A549 (cell line): Measurements from ENCODE around the gene CLIC4.

Experiments
- BCL3 ChIP-seq: fragments of >200 bp; sonication (Bioruptor Twin); formaldehyde crosslinking; IDR thresholded peaks from 3 replicates; pipeline ENCODE4 v1.6.1; 2016
- CBX2 ChIP-seq: fragments of 200-600 bp; sonication (generic); IDR thresholded peaks from 2 replicates; pipeline ENCODE4 v1.6.1; 2016; ENCODE audit warnings: low read depth, mild to moderate bottlenecking, borderline replicate concordance
- CHD2 ChIP-seq: fragments of 150-350 bp; IDR thresholded peaks from 2 replicates; pipeline ENCODE4 v1.6.1; 2014; ENCODE audit warnings: low read length; ENCODE audit not compliant: partially characterized antibody
- EHMT2 ChIP-seq: fragments of 200-600 bp; sonication (generic); IDR thresholded peaks from 2 replicates; pipeline ENCODE4 v1.6.1; 2016; ENCODE audit warnings: antibody characterized with exemption, low read depth, mild to moderate bottlenecking, moderate library complexity
- KDM1A ChIP-seq: fragments of 200-600 bp; sonication (generic); IDR thresholded peaks from 2 replicates; pipeline ENCODE4 v1.6.1; 2016; ENCODE audit warnings: low read depth, mild to moderate bottlenecking
- MAX ChIP-seq: IDR thresholded peaks from 2 replicates; pipeline ENCODE4 v1.6.1; 2012
- RCOR1 ChIP-seq: fragments of 150-350 bp; IDR thresholded peaks from 2 replicates; pipeline ENCODE4 v1.6.1; 2014; ENCODE audit warnings: antibody characterized with exemption, low read length, low read depth
- SREBF2 ChIP-seq: fragments of 450-650 bp; IDR thresholded peaks from 2 replicates; pipeline ENCODE4 v1.6.1; 2014; ENCODE audit warnings: mild to moderate bottlenecking, moderate library complexity
- USF2 ChIP-seq: fragments of 450-650 bp; IDR thresholded peaks from 2 replicates; pipeline ENCODE4 v1.6.1; 2014; ENCODE audit warnings: antibody characterized with exemption
- ZFP36 ChIP-seq: fragments of 450-650 bp; IDR thresholded peaks from 2 replicates; pipeline ENCODE4 v1.6.1; 2014; ENCODE audit warnings: borderline replicate concordance; ENCODE audit not compliant: partially characterized antibody
- TF ChIP-seq, protein P1 (sequence below): fragments of >200 bp; sonication (Bioruptor Twin); formaldehyde crosslinking; IDR thresholded peaks from 3 replicates; pipeline ENCODE4 v1.5.1; 2016
- TF ChIP-seq, protein P2 (sequence below): fragments of 200-600 bp; sonication (generic); IDR thresholded peaks from 2 replicates; pipeline ENCODE4 v1.6.1; 2016; ENCODE audit warnings: antibody characterized with exemption, mild to moderate bottlenecking, moderate library complexity

DNA sequence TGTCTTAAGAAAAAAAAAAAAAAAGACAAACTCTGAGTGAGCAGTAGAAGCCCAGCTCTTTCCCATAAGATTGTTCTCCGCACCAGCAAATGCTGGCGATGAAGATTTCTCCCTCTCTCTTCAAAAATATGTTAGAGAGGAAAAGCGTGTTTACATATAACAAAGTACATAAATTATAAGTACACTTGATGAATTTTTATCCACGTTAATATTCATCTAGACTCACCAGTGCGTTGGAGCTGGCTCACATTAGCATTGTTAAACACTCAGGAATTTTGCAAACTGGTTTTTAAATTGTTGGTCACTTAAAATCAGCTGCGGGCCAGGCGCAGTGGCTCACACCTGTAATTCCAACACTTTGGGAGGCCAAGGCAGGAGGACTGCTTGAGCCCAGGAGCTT lies 128.8 kb downstream of the CLIC4 start:
- TF ChIP-seq, protein P1, sequence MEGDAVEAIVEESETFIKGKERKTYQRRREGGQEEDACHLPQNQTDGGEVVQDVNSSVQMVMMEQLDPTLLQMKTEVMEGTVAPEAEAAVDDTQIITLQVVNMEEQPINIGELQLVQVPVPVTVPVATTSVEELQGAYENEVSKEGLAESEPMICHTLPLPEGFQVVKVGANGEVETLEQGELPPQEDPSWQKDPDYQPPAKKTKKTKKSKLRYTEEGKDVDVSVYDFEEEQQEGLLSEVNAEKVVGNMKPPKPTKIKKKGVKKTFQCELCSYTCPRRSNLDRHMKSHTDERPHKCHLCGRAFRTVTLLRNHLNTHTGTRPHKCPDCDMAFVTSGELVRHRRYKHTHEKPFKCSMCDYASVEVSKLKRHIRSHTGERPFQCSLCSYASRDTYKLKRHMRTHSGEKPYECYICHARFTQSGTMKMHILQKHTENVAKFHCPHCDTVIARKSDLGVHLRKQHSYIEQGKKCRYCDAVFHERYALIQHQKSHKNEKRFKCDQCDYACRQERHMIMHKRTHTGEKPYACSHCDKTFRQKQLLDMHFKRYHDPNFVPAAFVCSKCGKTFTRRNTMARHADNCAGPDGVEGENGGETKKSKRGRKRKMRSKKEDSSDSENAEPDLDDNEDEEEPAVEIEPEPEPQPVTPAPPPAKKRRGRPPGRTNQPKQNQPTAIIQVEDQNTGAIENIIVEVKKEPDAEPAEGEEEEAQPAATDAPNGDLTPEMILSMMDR: no peak
- TF ChIP-seq ZFP36: no peak
- no peak for TF ChIP-seq KDM1A
- TF ChIP-seq USF2: no peak
- no peak for TF ChIP-seq MAX
- TF ChIP-seq BCL3: no peak
- no peak for TF ChIP-seq EHMT2
- no peak for TF ChIP-seq CBX2
- TF ChIP-seq CHD2: no peak
- TF ChIP-seq, protein P2, sequence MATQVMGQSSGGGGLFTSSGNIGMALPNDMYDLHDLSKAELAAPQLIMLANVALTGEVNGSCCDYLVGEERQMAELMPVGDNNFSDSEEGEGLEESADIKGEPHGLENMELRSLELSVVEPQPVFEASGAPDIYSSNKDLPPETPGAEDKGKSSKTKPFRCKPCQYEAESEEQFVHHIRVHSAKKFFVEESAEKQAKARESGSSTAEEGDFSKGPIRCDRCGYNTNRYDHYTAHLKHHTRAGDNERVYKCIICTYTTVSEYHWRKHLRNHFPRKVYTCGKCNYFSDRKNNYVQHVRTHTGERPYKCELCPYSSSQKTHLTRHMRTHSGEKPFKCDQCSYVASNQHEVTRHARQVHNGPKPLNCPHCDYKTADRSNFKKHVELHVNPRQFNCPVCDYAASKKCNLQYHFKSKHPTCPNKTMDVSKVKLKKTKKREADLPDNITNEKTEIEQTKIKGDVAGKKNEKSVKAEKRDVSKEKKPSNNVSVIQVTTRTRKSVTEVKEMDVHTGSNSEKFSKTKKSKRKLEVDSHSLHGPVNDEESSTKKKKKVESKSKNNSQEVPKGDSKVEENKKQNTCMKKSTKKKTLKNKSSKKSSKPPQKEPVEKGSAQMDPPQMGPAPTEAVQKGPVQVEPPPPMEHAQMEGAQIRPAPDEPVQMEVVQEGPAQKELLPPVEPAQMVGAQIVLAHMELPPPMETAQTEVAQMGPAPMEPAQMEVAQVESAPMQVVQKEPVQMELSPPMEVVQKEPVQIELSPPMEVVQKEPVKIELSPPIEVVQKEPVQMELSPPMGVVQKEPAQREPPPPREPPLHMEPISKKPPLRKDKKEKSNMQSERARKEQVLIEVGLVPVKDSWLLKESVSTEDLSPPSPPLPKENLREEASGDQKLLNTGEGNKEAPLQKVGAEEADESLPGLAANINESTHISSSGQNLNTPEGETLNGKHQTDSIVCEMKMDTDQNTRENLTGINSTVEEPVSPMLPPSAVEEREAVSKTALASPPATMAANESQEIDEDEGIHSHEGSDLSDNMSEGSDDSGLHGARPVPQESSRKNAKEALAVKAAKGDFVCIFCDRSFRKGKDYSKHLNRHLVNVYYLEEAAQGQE: no peak
- TF ChIP-seq RCOR1: no peak
- no peak for TF ChIP-seq SREBF2
